Gastrocnemius medialis (tissue), 4 donors: ENCODE data around the gene MAS1L. TPM values are rescaled to one million over a fixed set of nuclear protein-coding genes. Genes with fewer than 3 reads are reported as not detected.
"Not testable (repeated sequence)": the region's sequence is repeated elsewhere in the genome, so short reads cannot be mapped to it uniquely, and the experiment has no call there.

Experiments
- ATAC-seq, 2 donors: fragments of 150-250 bp; one replicate each; pipeline ENCODE4 v1.9.1; 2016
- DNase-seq, 2 donors: peaks; one replicate each; pipeline ENCODE4 v3.0.0-alpha.2; 2019
- H3K27ac ChIP-seq, 4 donors: fragments of 200-600 bp; sonication (generic); 1 replicate in 1 of 4; 2 replicates in 3 of 4; pipeline ENCODE4 v1.5.1; 2016 to 2018; ENCODE audit warnings: mild to moderate bottlenecking in 2 of 4, moderate library complexity in 1 of 4
- H3K27me3 ChIP-seq, 3 donors: fragments of 200-600 bp; sonication (generic) in 2 of 3; 1 replicate in 1 of 3; 2 replicates in 2 of 3; pipeline versions ENCODE4 v1.5.1 to v1.6.0; 2016 to 2019; ENCODE audit warnings: mild to moderate bottlenecking in 1 of 3, moderate library complexity in 1 of 3
- H3K36me3 ChIP-seq, 2 donors: fragments of 200-600 bp; sonication (generic) in 1 of 2; one replicate each; pipeline ENCODE4 v1.5.1; 2017 to 2018
- H3K4me1 ChIP-seq, 2 donors: fragments of 200-600 bp; sonication (generic) in 1 of 2; one replicate each; pipeline ENCODE4 v1.5.1; 2016 to 2017; ENCODE audit warnings: mild to moderate bottlenecking in 2 of 2
- H3K4me3 ChIP-seq, 4 donors: fragments of 200-600 bp; sonication (generic) in 3 of 4; 1 replicate in 1 of 4; 2 replicates in 3 of 4; pipeline ENCODE4 v1.5.1; 2016 to 2019; ENCODE audit warnings: mild to moderate bottlenecking in 2 of 4
- H3K9me3 ChIP-seq, 3 donors: fragments of 200-600 bp; sonication (generic) in 2 of 3; 1 replicate in 1 of 3; 2 replicates in 2 of 3; pipeline ENCODE4 v1.5.1; 2016 to 2019
- CTCF ChIP-seq, 5 experiments: fragments of 450-650 bp in 3 of 5; fragments of 200-600 bp in 2 of 5; sonication (generic) in 2 of 5; IDR thresholded peaks in 4 of 5; conservative IDR thresholded peaks in 1 of 5; 1 replicate in 4 of 5; 2 replicates in 1 of 5; pipeline ENCODE4 v1.5.1; 2016 to 2019; ENCODE audit warnings: antibody characterized with exemption in 5 of 5, mild to moderate bottlenecking in 3 of 5, moderate library complexity in 3 of 5
- POLR2A ChIP-seq, 2 donors: fragments of 450-650 bp; IDR thresholded peaks; one replicate each; pipeline ENCODE4 v1.6.1; 2017; ENCODE audit warnings: antibody characterized with exemption in 2 of 2, mild to moderate bottlenecking in 2 of 2, moderate library complexity in 2 of 2
- in situ Hi-C, 4 donors: fragments of 200-750 bp; cut with MboI; loops; one replicate each; pipeline versions ENCODE4 v1.15.0 to v1.8.0; 2017; ENCODE audit warnings: low sequenced_read_pairs in 4 of 4
- intact Hi-C: fragments of 100-400 bp; cut with DNase I; formaldehyde crosslinking; loops from one replicate; pipeline ENCODE4 v1.15.1; 2023; ENCODE audit warnings: low total_unique reads
- total RNA-seq, 4 donors: library from RNA; depleted of rRNA; stranded (reverse); fragments of >200 nt; gene quantifications; one replicate each; pipeline versions ENCODE4 v1.1.0 to v1.2.3, GENCODE V29; 2016

The MAS1L gene
- total RNA-seq, 4 donors from 2014 or later = not detected

GRCh38 chr6:29461021-29461814, 26.5 kb downstream of the MAS1L start:
- in situ Hi-C loops = no loop called here

GRCh38 chr6:29456971-29457370, 30.8 kb downstream of the MAS1L start, which contains the start of the genes OR11A1 and OR2H1:
Gene OR11A1 (minus strand): TSS chr6:29457071. CDS start chr6:29427641, 29,430 bp downstream.
Gene OR2H1 (plus strand): TSS chr6:29457155. CDS start chr6:29461770, 4,615 bp downstream.
- DNase-seq = no peak
- no peak for ATAC-seq
- Histone ChIP-seq H3K9me3 (no peaks in the 10 kb centered on the region), H3K27ac (no peak within 1 kb of the TSS), H3K27me3 (no peaks in the 10 kb centered on the region), H3K4me3 (no peak within 1 kb of the TSS), H3K4me1 (no peaks in the 10 kb centered on the region), H3K36me3 (no peaks in the 10 kb centered on the region)
- TF ChIP-seq POLR2A (IDR thresholded peaks at IDR 0.05) (no peak), CTCF (IDR thresholded peaks at IDR 0.05 in 4 of 5, conservative IDR thresholded peaks at IDR 0.05 in 1 of 5) (no peak)
- in situ Hi-C loops (no loop called here), intact Hi-C loops (no loop called here)

More at GRCh38 chr6:29461021-29461814, 26.5 kb downstream of the MAS1L start:
- DNase-seq = no peak
- Histone ChIP-seq H3K27me3 (no peaks in the 10 kb centered on the region), H3K4me3 (no peak overlapping the region), H3K9me3 (no peaks in the 10 kb centered on the region), H3K4me1 (no peaks in the 10 kb centered on the region), H3K27ac (no peak overlapping the region), H3K36me3 (no peaks in the 10 kb centered on the region)
- TF ChIP-seq POLR2A (IDR thresholded peaks at IDR 0.05) (no peak), CTCF (IDR thresholded peaks at IDR 0.05 in 4 of 5, conservative IDR thresholded peaks at IDR 0.05 in 1 of 5) (no peak)
- no peak for ATAC-seq
- intact Hi-C loops = no loop called here

- DNase-seq (no peak), ATAC-seq (no peak)
- intact Hi-C loops (no loop called here), in situ Hi-C loops (no loop called here)
- TF ChIP-seq POLR2A (IDR thresholded peaks at IDR 0.05) (no peak), CTCF (IDR thresholded peaks at IDR 0.05 in 4 of 5, conservative IDR thresholded peaks at IDR 0.05 in 1 of 5) (no peak)
- Histone ChIP-seq H3K27ac (no peak overlapping the region), H3K36me3 (no peaks in the 10 kb centered on the region), H3K27me3 (no peaks in the 10 kb centered on the region), H3K4me1 (no peaks in the 10 kb centered on the region), H3K9me3 (no peaks in the 10 kb centered on the region), H3K4me3 (no peak overlapping the region)
These were observed 36.1 kb downstream of the MAS1L start for GRCh38 chr6:29451471-29452193.

- H3K27ac ChIP-seq = no peak overlapping the region
- ATAC-seq = no peak
These were observed 40.1 kb downstream of the MAS1L start for GRCh38 chr6:29447670-29448069.

GRCh38 chr6:29444031-29444430, 43.7 kb downstream of the MAS1L start:
- H3K4me3 ChIP-seq, in situ Hi-C loops, H3K27ac ChIP-seq, intact Hi-C loops, H3K4me1 ChIP-seq, DNase-seq, H3K27me3 ChIP-seq, ATAC-seq, H3K9me3 ChIP-seq, H3K36me3 ChIP-seq: not testable (repeated sequence)

More at GRCh38 chr6:29447670-29448069, 40.1 kb downstream of the MAS1L start:
- H3K4me3 ChIP-seq = no peak overlapping the region
- H3K4me1 ChIP-seq = no peaks in the 10 kb centered on the region
- H3K36me3 ChIP-seq = no peaks in the 10 kb centered on the region
- no peak for TF ChIP-seq POLR2A (IDR thresholded peaks at IDR 0.05)
- no peak for TF ChIP-seq CTCF (IDR thresholded peaks at IDR 0.05 in 4 of 5, conservative IDR thresholded peaks at IDR 0.05 in 1 of 5)
- H3K9me3 ChIP-seq = no peaks in the 10 kb centered on the region
- no peak for DNase-seq
- H3K27me3 ChIP-seq = no peaks in the 10 kb centered on the region
- in situ Hi-C loops (no loop called here), intact Hi-C loops (no loop called here)
